PC-3 (cell line): Measurements from ENCODE around the gene HOXC5.

Experiments
- EZH2 ChIP-seq: fragments of 300-600 bp; sonication (generic); IDR thresholded peaks from one replicate; pipeline ENCODE4 v1.6.1; 2017; ENCODE audit warnings: antibody characterized with exemption, mild to moderate bottlenecking, low read length; ENCODE audit not compliant: unreplicated experiment
- EZH2phosphoT487 ChIP-seq: fragments of 300-600 bp; sonication (generic); IDR thresholded peaks from 2 replicates; pipeline ENCODE4 v1.6.1; 2018; ENCODE audit warnings: mild to moderate bottlenecking, antibody characterized with exemption, low read length, borderline replicate concordance
- TF ChIP-seq, protein P1 (sequence below): fragments of 300-600 bp; sonication (generic); conservative IDR thresholded peaks from 2 replicates; pipeline ENCODE4 v1.5.1; 2017; ENCODE audit warnings: antibody characterized with exemption, low read depth, mild to moderate bottlenecking, low read length

DNA sequence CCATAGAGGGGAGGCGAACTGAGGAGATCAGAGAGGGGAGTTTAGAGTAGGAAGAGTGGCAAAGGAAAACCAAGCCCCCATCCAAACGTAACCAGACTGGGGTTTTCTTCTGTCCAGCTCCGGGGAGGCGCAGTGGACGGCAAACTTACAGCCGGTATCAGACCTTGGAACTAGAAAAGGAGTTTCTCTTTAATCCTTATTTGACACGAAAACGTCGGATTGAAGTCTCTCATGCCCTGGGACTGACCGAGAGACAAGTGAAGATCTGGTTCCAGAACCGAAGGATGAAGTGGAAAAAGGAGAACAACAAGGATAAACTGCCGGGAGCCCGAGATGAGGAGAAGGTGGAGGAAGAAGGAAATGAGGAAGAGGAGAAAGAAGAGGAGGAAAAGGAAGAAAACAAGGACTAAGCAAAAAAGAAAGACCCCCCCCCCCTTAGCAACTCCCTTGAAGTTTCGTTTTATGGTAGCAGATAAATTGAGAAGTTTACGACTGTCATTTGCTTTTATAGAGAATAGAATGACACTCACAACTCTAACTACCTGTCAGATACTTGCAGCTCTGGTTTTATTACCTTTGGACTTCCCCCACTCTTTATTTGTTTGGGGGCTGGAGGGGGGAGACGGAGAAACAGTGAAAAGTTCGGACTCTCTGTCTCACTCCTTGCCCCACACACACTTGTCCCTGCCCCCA, 21.7 kb upstream of the HOXC5 start:
- TF ChIP-seq, protein P1, sequence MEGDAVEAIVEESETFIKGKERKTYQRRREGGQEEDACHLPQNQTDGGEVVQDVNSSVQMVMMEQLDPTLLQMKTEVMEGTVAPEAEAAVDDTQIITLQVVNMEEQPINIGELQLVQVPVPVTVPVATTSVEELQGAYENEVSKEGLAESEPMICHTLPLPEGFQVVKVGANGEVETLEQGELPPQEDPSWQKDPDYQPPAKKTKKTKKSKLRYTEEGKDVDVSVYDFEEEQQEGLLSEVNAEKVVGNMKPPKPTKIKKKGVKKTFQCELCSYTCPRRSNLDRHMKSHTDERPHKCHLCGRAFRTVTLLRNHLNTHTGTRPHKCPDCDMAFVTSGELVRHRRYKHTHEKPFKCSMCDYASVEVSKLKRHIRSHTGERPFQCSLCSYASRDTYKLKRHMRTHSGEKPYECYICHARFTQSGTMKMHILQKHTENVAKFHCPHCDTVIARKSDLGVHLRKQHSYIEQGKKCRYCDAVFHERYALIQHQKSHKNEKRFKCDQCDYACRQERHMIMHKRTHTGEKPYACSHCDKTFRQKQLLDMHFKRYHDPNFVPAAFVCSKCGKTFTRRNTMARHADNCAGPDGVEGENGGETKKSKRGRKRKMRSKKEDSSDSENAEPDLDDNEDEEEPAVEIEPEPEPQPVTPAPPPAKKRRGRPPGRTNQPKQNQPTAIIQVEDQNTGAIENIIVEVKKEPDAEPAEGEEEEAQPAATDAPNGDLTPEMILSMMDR: no peak
- TF ChIP-seq EZH2 (no peak), EZH2phosphoT487 (no peak)
